GM04504 (cell line): ENCODE measurements around the gene MYO10.

Experiments
- DNase-seq: peaks from one replicate; pipeline ENCODE4 v3.0.0-alpha.2; 2012; ENCODE audit warnings: low read depth

The MYO10 gene

GRCh38 chr5:16943846-16944678 lies 8.0 kb upstream of the MYO10 start:
- no peak for DNase-seq

GRCh38 chr5:16937503-16938161 lies 1.5 kb upstream of the MYO10 start:
- DNase-seq = no peak

GRCh38 chr5:16936989-16937438 lies 926 bp upstream of the MYO10 start:
- DNase-seq = no peak

DNA sequence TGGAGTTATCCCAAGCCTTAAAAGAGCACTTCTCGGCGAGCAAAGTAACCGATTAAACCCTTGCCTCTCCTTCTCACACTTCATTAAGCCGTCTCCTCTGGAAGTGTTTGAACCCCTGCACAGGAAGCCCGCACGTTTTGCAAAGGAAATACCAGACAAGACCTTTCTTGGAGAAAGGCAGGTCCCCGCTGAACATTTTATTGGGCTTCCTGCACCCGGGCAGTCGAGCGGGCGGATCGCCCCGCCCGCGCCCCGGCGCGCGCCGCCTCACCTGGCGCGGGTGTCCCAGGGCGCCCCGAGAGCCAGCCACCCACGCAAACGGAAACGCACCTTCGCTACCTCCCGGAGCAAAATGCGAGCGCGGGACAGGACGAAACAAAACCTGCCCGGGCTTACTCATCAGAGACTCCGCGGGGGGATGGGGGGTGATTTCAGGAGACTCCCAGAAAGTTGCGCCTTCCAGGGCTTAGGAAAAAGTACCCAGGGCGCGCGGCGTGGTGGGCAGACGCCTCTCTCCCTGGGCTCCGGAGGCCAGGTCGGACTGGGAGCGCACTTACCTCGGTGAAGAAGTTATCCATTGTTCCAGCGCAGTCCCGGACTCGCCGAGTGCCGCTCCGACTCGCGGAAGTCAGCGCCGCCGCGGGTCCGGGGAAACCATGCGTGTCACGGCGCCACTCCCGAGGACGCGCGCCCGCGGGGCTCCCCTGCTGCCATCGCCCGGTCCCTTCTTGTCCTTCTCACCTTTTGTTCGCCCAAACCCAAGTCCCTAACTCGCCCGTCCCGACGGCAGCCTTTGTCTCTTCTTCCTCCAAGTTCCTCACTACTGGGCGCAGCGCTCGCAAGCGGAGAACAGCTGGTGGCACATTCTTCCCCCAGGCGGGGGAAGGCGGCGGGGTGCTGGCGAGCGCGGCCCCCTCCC lies 598 bp downstream of the MYO10 start:
- DNase-seq = no peak

- DNase-seq = no peak
Measured at GRCh38 chr5:16934677-16935153, 1.4 kb downstream of the MYO10 start.

DNA sequence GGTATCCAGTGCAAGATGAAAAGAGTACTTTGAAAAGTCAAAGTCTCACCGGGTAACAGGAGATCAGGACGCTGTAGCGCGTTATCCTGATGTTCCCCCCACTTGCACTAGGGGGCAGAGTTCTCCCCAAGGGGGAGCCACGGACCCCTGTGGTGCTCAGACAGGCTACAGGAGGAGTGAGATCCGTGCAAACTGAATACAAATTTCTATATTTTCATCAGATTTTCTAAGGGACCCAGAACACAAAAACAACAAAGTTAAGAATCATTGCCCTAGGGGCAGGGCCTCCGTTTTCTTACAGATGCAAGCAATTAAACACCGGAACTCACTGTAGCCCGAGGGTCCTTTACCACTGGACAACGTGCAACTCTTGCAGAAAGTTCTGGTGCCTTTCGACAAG lies 2.0 kb downstream of the MYO10 start:
- DNase-seq = peak; percentile 65

DNA sequence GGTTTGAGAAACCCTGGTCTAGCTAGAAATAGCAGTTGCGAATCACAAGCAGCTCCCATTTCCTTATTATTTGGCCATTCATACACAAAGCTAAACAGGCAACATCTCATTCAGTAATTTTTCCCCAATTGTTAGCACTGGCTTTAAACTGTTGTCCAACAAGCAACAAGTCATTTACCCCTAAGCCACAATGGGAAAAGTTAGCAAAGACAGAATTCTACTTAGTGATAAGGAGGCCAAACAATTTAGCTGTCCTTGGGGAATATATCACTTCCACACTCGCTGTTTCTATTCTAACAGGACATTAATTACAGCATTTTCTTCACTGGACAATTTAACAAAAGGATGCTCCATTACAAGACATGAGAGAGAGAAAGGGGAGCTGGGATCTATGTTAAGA lies 2.8 kb downstream of the MYO10 start:
- DNase-seq = no peak

DNA sequence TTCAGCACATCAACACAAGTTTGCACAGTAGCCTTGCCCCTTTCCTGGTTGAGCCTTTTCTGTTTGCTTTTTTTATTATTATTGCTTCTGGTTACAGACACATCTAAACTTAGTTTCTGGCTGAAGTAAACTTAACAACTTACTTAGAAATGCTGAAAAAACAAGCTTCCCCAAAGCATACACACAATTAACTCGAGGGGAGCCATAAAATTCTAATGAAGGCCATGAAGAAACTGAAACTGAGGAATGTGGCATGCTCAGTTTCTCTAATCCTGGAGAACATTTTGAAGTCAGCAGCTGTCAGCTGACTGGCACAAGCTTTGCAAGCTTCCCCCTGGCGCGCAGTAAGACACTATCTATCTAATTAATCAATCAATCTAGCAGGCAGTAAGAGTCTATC lies 3.7 kb downstream of the MYO10 start:
- no peak for DNase-seq

- no peak for DNase-seq
Measured at GRCh38 chr5:16931334-16932110, 4.6 kb downstream of the MYO10 start.

GRCh38 chr5:16930496-16930895 lies 5.6 kb downstream of the MYO10 start:
- DNase-seq = no peak

DNA sequence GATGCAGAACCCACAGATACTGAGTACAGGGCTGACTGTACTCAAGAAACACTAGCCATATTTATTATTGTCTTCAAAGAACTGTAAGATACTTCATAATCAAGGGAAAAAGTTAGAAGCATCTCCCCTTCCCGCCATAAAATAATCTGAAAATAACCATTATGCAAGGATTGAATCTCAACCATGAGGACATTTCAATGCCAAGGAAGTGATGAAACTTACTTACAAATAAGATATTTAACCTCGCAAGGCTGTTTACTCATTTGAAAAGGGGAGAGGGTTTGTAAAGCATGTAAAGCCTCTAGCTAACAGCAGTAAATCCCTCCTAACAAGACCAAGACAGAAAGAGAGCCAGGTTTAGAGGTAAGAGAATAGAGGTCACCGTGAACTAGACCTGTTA lies 6.3 kb downstream of the MYO10 start:
- no peak for DNase-seq

DNA sequence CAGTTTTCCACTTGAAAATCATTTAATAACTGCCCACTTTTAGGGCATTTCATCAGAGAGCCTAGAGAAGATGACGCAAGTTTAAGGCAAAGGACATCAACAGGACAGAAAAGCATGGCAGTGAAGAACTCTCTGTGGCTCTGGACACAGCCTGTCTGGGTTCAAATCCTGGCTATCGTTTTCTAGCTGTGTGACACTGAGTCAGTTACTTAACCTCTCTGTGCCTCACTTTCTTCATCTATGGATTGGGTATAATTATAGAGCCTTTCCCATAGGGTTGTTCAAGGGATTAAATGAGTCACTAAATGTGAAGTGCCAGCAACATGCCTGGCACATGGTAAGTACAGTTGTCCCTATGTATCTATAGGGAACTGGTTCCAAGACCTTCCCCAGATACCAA lies 6.7 kb downstream of the MYO10 start:
- DNase-seq = no peak

DNA sequence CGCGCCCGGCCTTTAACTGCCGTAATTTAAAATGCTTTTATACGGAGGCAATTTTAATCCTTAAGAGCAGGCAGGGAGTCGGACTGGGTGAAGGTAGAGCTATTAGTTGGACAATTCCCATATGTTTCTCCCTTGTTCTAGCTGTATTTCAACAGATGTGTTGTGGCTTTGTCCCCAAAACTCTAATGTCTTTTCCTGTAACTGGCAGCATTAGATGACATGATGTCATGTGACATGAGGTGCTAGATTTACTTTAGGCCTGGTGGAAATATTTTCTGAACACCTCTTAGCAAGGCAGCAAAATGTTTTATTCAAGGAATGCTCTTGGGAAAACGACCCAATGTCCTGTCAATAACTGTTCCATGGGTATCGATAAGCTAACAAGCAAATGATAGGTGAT lies 8.5 kb downstream of the MYO10 start:
- no peak for DNase-seq

GRCh38 chr5:16926417-16926816 lies 9.7 kb downstream of the MYO10 start:
- DNase-seq = no peak

DNA sequence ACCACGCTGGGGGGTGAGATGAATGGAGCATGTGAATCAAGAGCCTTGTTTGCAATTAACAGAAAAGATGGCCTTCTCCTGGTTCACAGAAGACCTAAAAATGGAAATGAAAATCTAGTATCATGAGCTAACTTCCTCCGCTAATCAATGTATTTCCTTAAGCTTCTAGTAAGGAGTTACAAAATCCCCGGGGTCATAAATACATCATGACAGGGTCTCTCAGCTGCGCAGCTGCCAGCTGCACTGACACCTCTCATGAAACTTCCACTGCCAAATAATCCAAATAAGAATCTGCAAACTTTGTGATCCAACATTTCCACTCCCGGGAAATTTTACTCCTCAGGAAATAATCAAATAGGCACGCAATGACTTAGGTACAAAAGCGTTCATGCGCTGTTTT lies 11.9 kb downstream of the MYO10 start:
- no peak for DNase-seq

DNA sequence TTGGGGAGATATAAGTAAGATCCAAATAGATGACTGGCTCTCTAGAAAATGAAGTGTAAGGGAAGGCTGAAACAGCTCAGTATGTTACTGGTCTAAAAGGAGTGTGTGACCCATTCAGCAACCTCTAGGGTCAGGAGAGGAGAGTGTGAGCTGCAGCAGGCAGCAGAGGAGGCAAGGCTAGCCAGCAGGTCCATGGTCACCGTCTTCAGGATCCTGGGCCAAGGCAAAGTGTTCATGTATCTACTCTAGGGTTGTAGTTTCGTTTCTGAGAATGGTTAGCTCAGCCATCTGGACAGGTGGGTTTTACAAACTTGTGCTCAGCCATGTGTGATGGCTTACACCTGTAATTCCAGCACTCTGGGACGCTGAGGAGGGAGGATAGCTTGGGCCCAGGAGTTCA lies 13.7 kb downstream of the MYO10 start:
- no peak for DNase-seq

- no peak for DNase-seq
Measured at GRCh38 chr5:16921211-16921610, 14.9 kb downstream of the MYO10 start.

GRCh38 chr5:16920109-16920816 lies 15.8 kb downstream of the MYO10 start:
- DNase-seq = no peak

DNA sequence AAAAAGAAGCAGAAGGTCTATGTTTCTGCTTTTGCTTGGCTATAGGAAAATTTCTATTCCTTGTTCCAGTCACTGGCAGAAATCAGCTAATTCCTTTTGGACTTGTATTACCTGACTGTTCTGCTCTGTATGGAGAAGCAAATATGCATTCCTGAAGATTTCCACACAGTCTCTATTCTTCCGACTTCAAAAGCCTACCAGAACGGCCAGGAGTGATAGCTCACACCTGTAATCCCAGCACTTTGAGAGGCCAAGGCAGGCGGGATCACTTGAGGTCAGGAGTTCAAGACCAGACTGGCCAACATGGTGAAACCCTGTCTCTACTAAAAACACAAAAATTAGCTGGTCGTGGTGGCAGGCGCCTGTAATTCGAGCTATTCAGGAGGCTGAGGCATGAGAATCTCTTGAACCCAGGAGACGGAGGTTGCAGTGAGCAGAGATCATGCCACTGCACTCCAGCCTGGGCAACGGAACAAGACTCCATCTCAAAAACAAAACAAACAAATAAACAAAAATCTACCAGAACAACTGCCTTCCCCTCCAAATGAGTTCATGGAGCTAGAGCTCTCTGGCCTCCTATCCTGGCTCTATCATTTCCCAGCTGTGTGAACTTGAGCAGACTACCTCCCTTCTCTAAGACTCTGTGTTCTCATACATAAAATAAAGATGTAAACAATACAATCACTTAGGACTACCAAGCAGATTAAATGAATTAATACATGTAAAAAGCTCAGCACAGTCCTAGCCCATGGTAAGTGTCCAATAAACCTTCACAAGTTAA lies 17.0 kb downstream of the MYO10 start:
- DNase-seq = no peak

- no peak for DNase-seq
Measured at GRCh38 chr5:16918156-16918555, 17.9 kb downstream of the MYO10 start.
